IMR-90 (cell line): ENCODE measurements around the gene IFI30. TPM values are rescaled to one million over a fixed set of nuclear protein-coding genes. Genes with fewer than 3 reads are reported as not detected.

ENCODE experiments used
- ATAC-seq: fragments of 200-7000 bp; cut with Tn5 transposase; 2 replicates; pipeline ENCODE4 v1.9.1; 2020; ENCODE audit warnings: low read depth, mild to moderate bottlenecking, moderate library complexity
- BruUV-seq: library from RNA; stranded (reverse); fragments of 400-500 nt; replicated peaks from 2 replicates; lab custom pipeline; 2021; lab: Mats Ljungman, UMichigan
- CTCF ChIA-PET: fragments of 300-600 bp; formaldehyde crosslinking; extraction: SDS; loops from one replicate; lab custom pipeline; 2021; ENCODE audit warnings: antibody characterized with exemption; lab: Yijun Ruan, JAX
- POLR2A ChIA-PET: fragments of 300-600 bp; sonication (Branson Sonifier 250); formaldehyde crosslinking; loops from one replicate; lab custom pipeline; 2022; ENCODE audit warnings: antibody characterized with exemption; ENCODE audit not compliant: unreplicated experiment; lab: Charles Lee
- DNase-seq: peaks from one replicate; pipeline ENCODE4 v3.0.0; 2013
- H2AFZ ChIP-seq: replicated peaks from 2 replicates; pipeline ENCODE3; 2013; ENCODE audit warnings: low read length, mild to moderate bottlenecking; ENCODE audit not compliant: poor library complexity
- H2AK5ac ChIP-seq: 2 replicates; pipeline ENCODE4 v1.6.1; 2013; ENCODE audit warnings: low read depth, low read length, inconsistent platforms
- H2AK9ac ChIP-seq: replicated peaks from 2 replicates; pipeline ENCODE3; 2013; ENCODE audit warnings: mild to moderate bottlenecking, low read depth, low read length, moderate library complexity; ENCODE audit not compliant: poor library complexity
- H2BK120ac ChIP-seq: 2 replicates; pipeline ENCODE4 v1.6.1; 2013; ENCODE audit warnings: low read depth, low read length, inconsistent platforms
- H2BK15ac ChIP-seq: 3 replicates; pipeline ENCODE4 v1.6.1; 2013; ENCODE audit warnings: low read depth, low read length, inconsistent platforms
- H2BK20ac ChIP-seq: 2 replicates; pipeline ENCODE4 v1.6.1; 2013; ENCODE audit warnings: low read depth, mild to moderate bottlenecking, inconsistent platforms, low read length, moderate library complexity
- H2BK5ac ChIP-seq: 2 replicates; pipeline ENCODE4 v1.6.1; 2013; ENCODE audit warnings: mild to moderate bottlenecking, low read depth, low read length, inconsistent platforms; ENCODE audit not compliant: poor library complexity, severe bottlenecking
- H3K14ac ChIP-seq: replicated peaks from 2 replicates; pipeline ENCODE4 v1.6.1; 2013; ENCODE audit warnings: low read depth, low read length, inconsistent platforms
- H3K18ac ChIP-seq: 2 replicates; pipeline ENCODE4 v1.6.1; 2013; ENCODE audit warnings: low read depth, low read length, control low read depth
- H3K23ac ChIP-seq: 2 replicates; pipeline ENCODE4 v1.6.1; 2013; ENCODE audit warnings: low read depth, low read length, inconsistent platforms
- H3K27ac ChIP-seq: 2 replicates; pipeline ENCODE4 v1.5.1; 2013; ENCODE audit warnings: mild to moderate bottlenecking, control low read depth, low read length; ENCODE audit not compliant: insufficient read depth
- H3K27me3 ChIP-seq: 2 replicates; pipeline ENCODE4 v1.6.1; 2013; ENCODE audit warnings: low read length; ENCODE audit not compliant: control insufficient read depth, insufficient read depth
- H3K36me3 ChIP-seq: 2 replicates; pipeline ENCODE4 v1.6.1; 2013; ENCODE audit warnings: low read length, mixed read lengths; ENCODE audit not compliant: control insufficient read depth, insufficient read depth
- H3K4ac ChIP-seq: 2 replicates; pipeline ENCODE4 v1.6.1; 2013; ENCODE audit warnings: low read depth, low read length, inconsistent platforms
- H3K4me1 ChIP-seq: 2 replicates; pipeline ENCODE4 v1.6.1; 2013; ENCODE audit warnings: low read length, mixed read lengths; ENCODE audit not compliant: control insufficient read depth, insufficient read depth
- H3K4me2 ChIP-seq: 2 replicates; pipeline ENCODE4 v1.6.1; 2013; ENCODE audit warnings: low read depth, mild to moderate bottlenecking, control low read depth, low read length, moderate library complexity
- H3K4me3 ChIP-seq: 2 replicates; pipeline ENCODE4 v1.5.1; 2013; ENCODE audit warnings: low read depth, mild to moderate bottlenecking, control low read depth, low read length, moderate library complexity; ENCODE audit not compliant: insufficient read depth
- H3K56ac ChIP-seq: 2 replicates; pipeline ENCODE4 v1.6.1; 2013; ENCODE audit warnings: low read length, inconsistent platforms; ENCODE audit not compliant: insufficient read depth; ENCODE audit errors: extremely low read depth
- H3K79me1 ChIP-seq, 2 experiments: 2 replicates each; pipeline ENCODE4 v1.6.1; 2013; ENCODE audit warnings: low read length in 2 of 2, inconsistent platforms in 1 of 2, low read depth in 1 of 2
- H3K9ac ChIP-seq: 2 replicates; pipeline ENCODE4 v1.6.1; 2013; ENCODE audit warnings: low read depth, low read length, control low read depth
- H3K9me1 ChIP-seq: 2 replicates; pipeline ENCODE4 v1.6.1; 2013; ENCODE audit warnings: low read length, inconsistent platforms; ENCODE audit not compliant: insufficient read depth
- H3K9me3 ChIP-seq: 2 replicates; pipeline ENCODE4 v1.6.1; 2013; ENCODE audit warnings: low read length; ENCODE audit not compliant: control insufficient read depth, insufficient read depth
- H4K20me1 ChIP-seq: 2 replicates; pipeline ENCODE4 v1.6.1; 2013; ENCODE audit warnings: low read length, inconsistent platforms; ENCODE audit not compliant: insufficient read depth
- H4K5ac ChIP-seq: 2 replicates; pipeline ENCODE4 v1.6.1; 2013; ENCODE audit warnings: mild to moderate bottlenecking, low read depth, low read length, control low read depth
- H4K8ac ChIP-seq, 2 experiments: 2 replicates each; pipeline ENCODE4 v1.6.1; 2013; ENCODE audit warnings: low read depth in 2 of 2, low read length in 2 of 2, control low read depth in 1 of 2, inconsistent platforms in 1 of 2
- H4K91ac ChIP-seq: 2 replicates; pipeline ENCODE4 v1.6.1; 2013; ENCODE audit warnings: low read depth, low read length, inconsistent platforms; ENCODE audit not compliant: insufficient read depth
- BHLHE40 ChIP-seq: fragments of 150-350 bp; IDR thresholded peaks from 2 replicates; pipeline ENCODE4 v1.6.1; 2016; ENCODE audit warnings: mild to moderate bottlenecking, low read depth, low read length
- CEBPB ChIP-seq: IDR thresholded peaks from 2 replicates; pipeline ENCODE4 v1.6.1; 2012; ENCODE audit warnings: low read depth, low read length, improper control_type of control experiment
- CHD1 ChIP-seq: IDR thresholded peaks from 2 replicates; pipeline ENCODE4 v1.6.1; 2012; ENCODE audit warnings: low read depth, low read length, improper control_type of control experiment
- FOS ChIP-seq: fragments of 150-350 bp; IDR thresholded peaks from 2 replicates; pipeline ENCODE4 v1.6.1; 2016; ENCODE audit warnings: low read depth, low read length
- MAFK ChIP-seq: IDR thresholded peaks from 2 replicates; pipeline ENCODE4 v1.6.1; 2012; ENCODE audit warnings: low read depth, low read length, improper control_type of control experiment
- MAZ ChIP-seq: IDR thresholded peaks from 2 replicates; pipeline ENCODE4 v1.6.1; 2012; ENCODE audit warnings: low read depth, mild to moderate bottlenecking, low read length, improper control_type of control experiment, moderate library complexity, borderline replicate concordance
- MXI1 ChIP-seq: IDR thresholded peaks from 2 replicates; pipeline ENCODE4 v1.6.1; 2012; ENCODE audit warnings: low read depth, mild to moderate bottlenecking, low read length, moderate library complexity, borderline replicate concordance
- NFE2L2 ChIP-seq: fragments of 150-350 bp; IDR thresholded peaks from 2 replicates; pipeline ENCODE4 v1.6.1; 2016; ENCODE audit warnings: low read depth, mild to moderate bottlenecking, low read length
- POLR2A ChIP-seq: IDR thresholded peaks from 2 replicates; pipeline ENCODE4 v1.6.1; 2012; ENCODE audit warnings: mild to moderate bottlenecking, low read depth, low read length
- RAD21 ChIP-seq: IDR thresholded peaks from 2 replicates; pipeline ENCODE4 v1.6.1; 2012; ENCODE audit warnings: low read length, improper control_type of control experiment
- RCOR1 ChIP-seq: IDR thresholded peaks from 2 replicates; pipeline ENCODE4 v1.6.1; 2012; ENCODE audit warnings: mild to moderate bottlenecking, low read length, improper control_type of control experiment; ENCODE audit not compliant: insufficient replicate concordance
- RFX5 ChIP-seq: IDR thresholded peaks from 2 replicates; pipeline ENCODE4 v1.8.0; 2012; ENCODE audit warnings: low read depth, mild to moderate bottlenecking, low read length, moderate library complexity
- WGBS, 2 experiments: methylation state at CpG; one replicate each; pipeline versions ENCODE4 v1.1.5 to v1.1.7; 2013; ENCODE audit warnings: missing lambda C conversion rate in 2 of 2; ENCODE audit not compliant: insufficient read length in 1 of 2; ENCODE audit errors: extremely low coverage in 2 of 2; 5-methylcytosine and 5-hydroxymethylcytosine counted together
- dilution Hi-C: fragments of 300-500 bp; cut with HindIII; formaldehyde crosslinking; loops from one replicate; pipeline ENCODE4 v1.14.3; 2018; ENCODE audit warnings: low sequenced_read_pairs; ENCODE audit not compliant: unreplicated experiment
- in situ Hi-C: fragments of 300-500 bp; cut with MboI; formaldehyde crosslinking; loops from 3 replicates; pipeline ENCODE4 v1.14.3; 2019; ENCODE audit warnings: low sequenced_read_pairs, inconsistent platforms, mixed read lengths
- intact Hi-C: fragments of 100-400 bp; cut with micrococcal nuclease; formaldehyde crosslinking; loops from 2 replicates; pipeline ENCODE4 v1.10.0; 2022
- polyA plus RNA-seq, 3 experiments: library from polyadenylated mRNA; depleted of rRNA; stranded (reverse); fragments of >200 nt; gene quantifications; 2 replicates each; pipeline ENCODE4 v1.2.3, GENCODE V29; 2012; ENCODE audit warnings: low replicate concordance in 1 of 3
- total RNA-seq: library from RNA; depleted of rRNA; stranded (reverse); fragments of >200 nt; gene quantifications from 2 replicates; pipeline ENCODE4 v1.2.3, GENCODE V29; 2012
- TF ChIP-seq, protein P1 (sequence below): fragments of 150-350 bp; IDR thresholded peaks from 2 replicates; pipeline ENCODE4 v1.6.1; 2017; ENCODE audit warnings: mild to moderate bottlenecking, antibody characterized with exemption, low read length, low read depth
- TF ChIP-seq, protein P2 (sequence below): conservative IDR thresholded peaks from 2 replicates; pipeline ENCODE4 v1.5.1; 2012; ENCODE audit warnings: mild to moderate bottlenecking, low read depth, low read length, improper control_type of control experiment
- TF ChIP-seq, protein P3 (sequence below): fragments of 150-350 bp; IDR thresholded peaks from 2 replicates; pipeline ENCODE4 v1.6.1; 2016; ENCODE audit warnings: low read depth, mild to moderate bottlenecking, low read length, moderate library complexity, borderline replicate concordance

IFI30 gene
- total and polyA plus RNA-seq, 2 of the 4 experiments (the other 2 are of a cell fraction) = 2.3 TPM

DNA sequence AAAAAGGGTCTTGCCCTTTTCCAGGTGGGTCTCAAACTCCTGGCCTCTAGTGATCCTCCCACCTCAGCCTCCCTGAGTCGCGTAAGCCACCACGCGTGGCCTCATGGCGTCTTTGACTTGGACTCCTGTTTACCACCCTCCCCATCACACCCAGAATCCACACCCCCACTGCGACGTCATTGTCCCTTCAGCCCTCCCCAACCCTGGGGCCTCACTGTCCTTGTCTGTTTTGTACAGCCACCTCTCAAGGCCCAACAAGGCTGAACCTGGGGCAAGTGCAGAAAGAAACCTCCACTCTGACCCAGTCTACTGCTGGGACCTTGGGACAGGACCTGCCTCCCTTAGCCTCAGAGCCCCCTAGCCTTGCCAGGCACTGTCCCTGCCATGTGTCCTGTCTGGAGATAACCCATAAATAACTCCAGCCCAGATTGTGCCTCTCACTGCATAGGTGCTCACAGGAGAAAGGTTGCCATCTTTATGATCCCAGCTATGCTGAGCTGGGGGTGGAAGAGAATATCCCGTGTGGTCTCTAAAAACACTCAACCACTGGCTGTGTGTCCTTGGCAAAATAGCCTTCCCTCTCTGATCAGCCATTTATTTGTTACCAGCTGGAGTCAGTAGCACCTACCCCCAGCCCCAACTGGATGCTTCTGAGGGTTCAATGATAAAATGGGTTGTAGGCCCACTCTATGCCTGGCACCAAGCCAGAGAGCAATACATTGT is 1.8 kb upstream of the IFI30 start:
- Histone ChIP-seq H3K18ac (no peak overlapping the region), H4K5ac (no peak overlapping the region), H3K9me1 (0 out of 2 replicates have a peak, but pooled peaks cover 2% of the 10 kb centered on the region), H2AK5ac (no peak overlapping the region), H3K79me1 (no peaks in the 10 kb centered on the region), H2BK15ac (no peak overlapping the region), H3K4ac (no peak overlapping the region), H4K20me1 (no peaks in the 10 kb centered on the region), H2AFZ (no peak overlapping the region), H4K91ac (no peak overlapping the region), H2AK9ac (no peak overlapping the region), H3K27me3 (peaks cover 4% of the 10 kb centered on the region; the same call in 1 of the 2 replicates), H3K23ac (no peak overlapping the region), H2BK120ac (no peak overlapping the region), H3K56ac (no peak overlapping the region), H3K14ac (no peak overlapping the region), H3K4me2 (no peak overlapping the region), H3K9ac (no peak overlapping the region), H2BK5ac (no peak overlapping the region), H2BK20ac (no peak overlapping the region), H3K9me3 (no peaks in the 10 kb centered on the region), H3K36me3 (peaks cover 18% of the 10 kb centered on the region), H4K8ac (no peak overlapping the region), H3K4me3 (no peak overlapping the region), H3K4me1 (peaks cover 3% of the 10 kb centered on the region; the same call in 1 of the 2 replicates), H3K27ac (no peak overlapping the region)
- intact Hi-C loops = loop anchor here (5.0 kb wide), 2 partner anchors 81 to 164 kb away; partner anchors contain the start of gene ARRDC2
- WGBS, 2 experiments = 98% methylated on average over 7 of the region's 8 CpGs; no CpG with 5 or more reads in 1 of the 2 experiments
- in situ Hi-C loops = no loop called here
- BruUV-seq = no TSS peak
- ChIA-PET POLR2A (no interaction called here), CTCF (no interaction called here)
- DNase-seq (no peak), ATAC-seq (no peak)
- dilution Hi-C loops = no loop called here
- TF ChIP-seq NFE2L2 (no peak), RFX5 (no peak), MAZ (no peak), RAD21 (no peak), MXI1 (no peak), FOS (no peak), RCOR1 (no peak), CEBPB (no peak), BHLHE40 (no peak), POLR2A (no peak), CHD1 (no peak), MAFK (no peak)
- TF ChIP-seq, protein P1, sequence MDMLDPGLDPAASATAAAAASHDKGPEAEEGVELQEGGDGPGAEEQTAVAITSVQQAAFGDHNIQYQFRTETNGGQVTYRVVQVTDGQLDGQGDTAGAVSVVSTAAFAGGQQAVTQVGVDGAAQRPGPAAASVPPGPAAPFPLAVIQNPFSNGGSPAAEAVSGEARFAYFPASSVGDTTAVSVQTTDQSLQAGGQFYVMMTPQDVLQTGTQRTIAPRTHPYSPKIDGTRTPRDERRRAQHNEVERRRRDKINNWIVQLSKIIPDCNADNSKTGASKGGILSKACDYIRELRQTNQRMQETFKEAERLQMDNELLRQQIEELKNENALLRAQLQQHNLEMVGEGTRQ = no peak
- TF ChIP-seq, protein P2, sequence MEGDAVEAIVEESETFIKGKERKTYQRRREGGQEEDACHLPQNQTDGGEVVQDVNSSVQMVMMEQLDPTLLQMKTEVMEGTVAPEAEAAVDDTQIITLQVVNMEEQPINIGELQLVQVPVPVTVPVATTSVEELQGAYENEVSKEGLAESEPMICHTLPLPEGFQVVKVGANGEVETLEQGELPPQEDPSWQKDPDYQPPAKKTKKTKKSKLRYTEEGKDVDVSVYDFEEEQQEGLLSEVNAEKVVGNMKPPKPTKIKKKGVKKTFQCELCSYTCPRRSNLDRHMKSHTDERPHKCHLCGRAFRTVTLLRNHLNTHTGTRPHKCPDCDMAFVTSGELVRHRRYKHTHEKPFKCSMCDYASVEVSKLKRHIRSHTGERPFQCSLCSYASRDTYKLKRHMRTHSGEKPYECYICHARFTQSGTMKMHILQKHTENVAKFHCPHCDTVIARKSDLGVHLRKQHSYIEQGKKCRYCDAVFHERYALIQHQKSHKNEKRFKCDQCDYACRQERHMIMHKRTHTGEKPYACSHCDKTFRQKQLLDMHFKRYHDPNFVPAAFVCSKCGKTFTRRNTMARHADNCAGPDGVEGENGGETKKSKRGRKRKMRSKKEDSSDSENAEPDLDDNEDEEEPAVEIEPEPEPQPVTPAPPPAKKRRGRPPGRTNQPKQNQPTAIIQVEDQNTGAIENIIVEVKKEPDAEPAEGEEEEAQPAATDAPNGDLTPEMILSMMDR = no peak
- TF ChIP-seq, protein P3, sequence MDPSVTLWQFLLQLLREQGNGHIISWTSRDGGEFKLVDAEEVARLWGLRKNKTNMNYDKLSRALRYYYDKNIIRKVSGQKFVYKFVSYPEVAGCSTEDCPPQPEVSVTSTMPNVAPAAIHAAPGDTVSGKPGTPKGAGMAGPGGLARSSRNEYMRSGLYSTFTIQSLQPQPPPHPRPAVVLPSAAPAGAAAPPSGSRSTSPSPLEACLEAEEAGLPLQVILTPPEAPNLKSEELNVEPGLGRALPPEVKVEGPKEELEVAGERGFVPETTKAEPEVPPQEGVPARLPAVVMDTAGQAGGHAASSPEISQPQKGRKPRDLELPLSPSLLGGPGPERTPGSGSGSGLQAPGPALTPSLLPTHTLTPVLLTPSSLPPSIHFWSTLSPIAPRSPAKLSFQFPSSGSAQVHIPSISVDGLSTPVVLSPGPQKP = no peak
